Activated naive CD4-positive, alpha-beta T cell treated with anti-CD3 and anti-CD28 coated beads, Interleukin-2, amount 50 U/mL, for 16 hours (primary cell): ENCODE measurements around the gene TNIK.

Experiments
- DNase-seq: peaks from one replicate; pipeline ENCODE4 v3.0.0-alpha.2; 2020

Gene TNIK

GRCh38 chr3:171058058-171058457 is 402.1 kb downstream of the TNIK start:
- DNase-seq: no peak

GRCh38 chr3:171057072-171057471 is 403.1 kb downstream of the TNIK start:
- DNase-seq: no peak

GRCh38 chr3:171056528-171056927 is 403.7 kb downstream of the TNIK start:
- no peak for DNase-seq

GRCh38 chr3:171055336-171056178 is 404.6 kb downstream of the TNIK start:
- DNase-seq: no peak

- no peak for DNase-seq
Measured at GRCh38 chr3:171054921-171055320, 405.3 kb downstream of the TNIK start.

- no peak for DNase-seq
Measured at GRCh38 chr3:171054231-171054630, 406.0 kb downstream of the TNIK start.

GRCh38 chr3:171049861-171050444 is 410.3 kb downstream of the TNIK start:
- peak; percentile 28 for DNase-seq

- DNase-seq: no peak
Measured at GRCh38 chr3:171046760-171047159, 413.4 kb downstream of the TNIK start.

- no peak for DNase-seq
Measured at GRCh38 chr3:171044835-171045793, 415.1 kb downstream of the TNIK start.

- no peak for DNase-seq
Measured at GRCh38 chr3:171044384-171044783, 415.8 kb downstream of the TNIK start.

GRCh38 chr3:171039674-171040073 is 420.5 kb downstream of the TNIK start:
- no peak for DNase-seq

- no peak for DNase-seq
Measured at GRCh38 chr3:171038342-171038741, 421.9 kb downstream of the TNIK start.

GRCh38 chr3:171028779-171029232 is 431.4 kb downstream of the TNIK start:
- DNase-seq: no peak

- DNase-seq: peak; percentile 40
Measured at GRCh38 chr3:171028025-171028778, 432.0 kb downstream of the TNIK start.

- DNase-seq: no peak
Measured at GRCh38 chr3:171026597-171027293, 433.5 kb downstream of the TNIK start, which contains the start of gene SLC2A2. Gene SLC2A2 (minus strand): TSS chr3:171026720. CDS start chr3:171026670, 50 bp downstream.

GRCh38 chr3:171023566-171023965 is 436.6 kb downstream of the TNIK start:
- no peak for DNase-seq

GRCh38 chr3:171021377-171021776 is 438.8 kb downstream of the TNIK start:
- no peak for DNase-seq

- DNase-seq: no peak
Measured at GRCh38 chr3:171018156-171018935, 441.9 kb downstream of the TNIK start.

- DNase-seq: no peak
Measured at GRCh38 chr3:171013822-171014748, 446.1 kb downstream of the TNIK start.

GRCh38 chr3:171011873-171012336 is 448.3 kb downstream of the TNIK start:
- no peak for DNase-seq
